Measurements from ENCODE around the gene FAM13B.
"Not testable (repeated sequence)": the region's sequence is repeated elsewhere in the genome, so short reads cannot be mapped to it uniquely, and the experiment has no call there.

FAM13B gene

DNA sequence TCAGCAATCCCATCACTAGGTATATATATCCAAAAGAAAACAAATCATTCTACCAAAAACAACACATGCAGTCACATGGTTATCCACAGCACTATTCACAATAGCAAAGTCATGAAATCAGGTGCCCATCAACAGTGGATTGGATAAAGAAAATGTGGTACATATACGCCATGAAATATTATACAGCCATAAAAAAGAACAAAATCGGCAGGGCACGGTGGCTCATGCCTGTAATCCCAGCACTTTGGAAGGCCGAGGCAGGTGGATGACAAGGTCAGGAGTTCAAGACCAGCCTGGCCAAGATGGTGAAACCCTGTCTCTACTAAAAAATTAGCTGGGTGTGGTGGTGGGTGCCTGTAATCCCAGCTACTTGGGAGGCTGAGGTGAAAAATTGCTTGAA lies 88.6 kb downstream of the FAM13B start:
- H3K4me3 ChIP-seq (ENCODE audit: insufficient read depth, low read depth, low read length, poor library complexity, severe bottlenecking); H3K9me3 ChIP-seq (ENCODE audit: control insufficient read depth, low read length); H3K4me1 ChIP-seq (ENCODE audit: control insufficient read depth, insufficient read depth, low read length, poor library complexity, severe bottlenecking); H3K27ac ChIP-seq (ENCODE audit: insufficient read depth, low read length, poor library complexity, severe bottlenecking); DNase-seq; H3K27me3 ChIP-seq (replicated peaks; ENCODE audit: control insufficient read depth, insufficient read depth, low read length, poor library complexity, severe bottlenecking): not testable (repeated sequence)
- H3K36me3 ChIP-seq (ENCODE audit: control insufficient read depth, insufficient read depth, low read length), result peaks cover 96% of the 10 kb centered on the region

DNA sequence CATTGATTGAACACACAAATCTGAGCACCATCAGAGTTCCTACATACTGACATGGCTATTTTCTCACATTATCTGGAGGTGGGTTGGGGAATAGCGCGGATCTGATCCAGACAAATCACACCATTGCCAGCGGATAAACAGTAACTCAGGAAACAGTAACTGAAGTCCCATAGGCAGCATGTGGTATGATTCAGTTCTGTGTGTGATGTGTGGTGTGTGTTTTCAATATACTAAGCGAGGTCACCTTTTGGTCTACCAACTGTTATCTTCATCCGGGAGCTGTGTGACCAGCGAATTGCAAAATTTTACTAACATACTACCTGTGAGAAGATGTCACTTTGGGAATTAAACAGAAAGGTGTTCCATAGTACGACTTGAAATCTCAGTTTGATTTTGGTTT lies 93.5 kb downstream of the FAM13B start:
- H3K36me3 ChIP-seq (ENCODE audit: control insufficient read depth, insufficient read depth, low read length), result peaks cover 64% of the 10 kb centered on the region
- no peak overlapping the region for H3K27ac ChIP-seq (ENCODE audit: insufficient read depth, low read length, poor library complexity, severe bottlenecking)
- no peak overlapping the region for H3K4me3 ChIP-seq (ENCODE audit: insufficient read depth, low read depth, low read length, poor library complexity, severe bottlenecking)
- H3K27me3 ChIP-seq (replicated peaks; ENCODE audit: control insufficient read depth, insufficient read depth, low read length, poor library complexity, severe bottlenecking), result no peaks in the 10 kb centered on the region
- no peaks in the 10 kb centered on the region for H3K9me3 ChIP-seq (ENCODE audit: control insufficient read depth, low read length)
- no peaks in the 10 kb centered on the region for H3K4me1 ChIP-seq (ENCODE audit: control insufficient read depth, insufficient read depth, low read length, poor library complexity, severe bottlenecking)
- no peak for DNase-seq

DNA sequence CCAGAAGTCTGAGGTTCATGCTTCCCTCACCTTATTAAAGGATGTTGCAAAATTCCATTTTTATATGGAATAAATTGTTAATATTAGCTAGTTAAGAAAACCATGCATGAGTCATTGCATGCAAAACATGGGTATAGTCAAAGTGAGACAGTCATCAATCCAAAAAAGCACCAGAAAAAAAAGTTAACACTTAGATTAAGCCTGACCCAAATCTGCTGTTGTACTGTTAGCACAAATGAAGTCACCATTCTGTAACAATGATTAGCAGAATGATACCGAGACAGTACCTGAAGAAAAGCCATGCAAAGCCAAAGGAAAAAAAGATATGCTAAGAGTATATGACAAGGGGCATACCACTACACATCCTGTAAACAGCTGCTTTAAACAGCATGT lies 94.1 kb downstream of the FAM13B start:
- Histone ChIP-seq H3K4me3 (ENCODE audit: insufficient read depth, low read depth, low read length, poor library complexity, severe bottlenecking) (no peak overlapping the region), H3K4me1 (ENCODE audit: control insufficient read depth, insufficient read depth, low read length, poor library complexity, severe bottlenecking) (no peaks in the 10 kb centered on the region), H3K27me3 (replicated peaks; ENCODE audit: control insufficient read depth, insufficient read depth, low read length, poor library complexity, severe bottlenecking) (no peaks in the 10 kb centered on the region), H3K27ac (ENCODE audit: insufficient read depth, low read length, poor library complexity, severe bottlenecking) (no peak overlapping the region), H3K36me3 (ENCODE audit: control insufficient read depth, insufficient read depth, low read length) (peaks cover 58% of the 10 kb centered on the region), H3K9me3 (ENCODE audit: control insufficient read depth, low read length) (no peaks in the 10 kb centered on the region)
- DNase-seq, result no peak

DNA sequence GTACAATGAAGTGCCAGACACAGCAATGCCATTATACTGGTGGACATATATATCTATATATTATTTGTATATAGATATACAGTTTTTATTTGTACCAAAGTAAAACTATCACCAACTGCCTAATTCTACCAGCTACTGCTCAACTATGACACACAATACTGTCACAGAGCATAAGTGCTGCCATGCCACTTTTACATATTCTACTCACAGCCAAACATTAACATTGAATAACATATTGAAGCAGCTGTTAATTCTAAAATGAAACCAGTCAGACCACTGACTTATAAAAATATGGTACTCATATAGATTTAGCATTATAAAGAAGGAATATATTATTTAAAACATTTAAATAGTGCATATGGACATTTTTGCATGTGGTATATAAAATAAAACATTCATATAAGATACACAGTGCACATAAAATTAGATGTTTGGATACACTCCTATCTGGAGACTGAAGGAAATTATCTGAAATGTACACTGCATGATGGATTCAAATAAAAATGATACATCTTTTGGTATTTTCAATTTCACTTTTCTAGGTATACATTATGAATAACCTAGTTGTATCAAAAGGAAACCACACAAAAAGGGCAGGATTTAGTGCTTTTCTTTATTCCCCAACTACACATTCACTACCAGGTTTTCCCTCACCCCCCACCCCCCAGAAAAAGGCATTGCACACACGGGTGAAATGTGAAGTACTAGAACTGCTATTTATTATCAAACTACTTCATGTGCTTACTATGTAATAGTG lies 94.7 kb downstream of the FAM13B start:
- H3K36me3 ChIP-seq (ENCODE audit: control insufficient read depth, insufficient read depth, low read length), result peaks cover 54% of the 10 kb centered on the region

DNA sequence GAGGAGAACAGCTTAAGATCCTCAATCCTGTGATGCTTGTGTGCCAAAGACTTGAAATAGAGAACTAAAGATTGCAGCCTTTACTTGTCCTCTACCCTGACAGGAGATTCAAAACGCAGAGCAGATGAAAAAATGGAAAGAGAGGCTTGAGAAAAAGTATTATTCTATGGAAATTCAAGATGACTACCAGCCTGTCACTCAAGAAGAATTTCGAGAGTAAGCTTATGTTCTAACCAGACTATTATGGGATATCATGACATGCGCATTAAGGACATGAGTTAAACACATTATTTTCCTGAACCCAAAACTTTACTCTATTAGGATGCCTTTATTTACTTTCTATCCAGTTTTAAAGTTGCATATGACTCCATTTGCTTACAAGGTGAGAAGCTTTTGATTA lies 97.2 kb downstream of the FAM13B start:
- DNase-seq, result no peak

More for the DNA sequence above, 94.7 kb downstream of the FAM13B start:
- Histone ChIP-seq H3K27me3 (replicated peaks; ENCODE audit: control insufficient read depth, insufficient read depth, low read length, poor library complexity, severe bottlenecking) (no peaks in the 10 kb centered on the region), H3K4me1 (ENCODE audit: control insufficient read depth, insufficient read depth, low read length, poor library complexity, severe bottlenecking) (no peaks in the 10 kb centered on the region), H3K9me3 (ENCODE audit: control insufficient read depth, low read length) (no peaks in the 10 kb centered on the region), H3K4me3 (ENCODE audit: insufficient read depth, low read depth, low read length, poor library complexity, severe bottlenecking) (no peak overlapping the region), H3K27ac (ENCODE audit: insufficient read depth, low read length, poor library complexity, severe bottlenecking) (no peak overlapping the region)
- DNase-seq, result no peak

DNA sequence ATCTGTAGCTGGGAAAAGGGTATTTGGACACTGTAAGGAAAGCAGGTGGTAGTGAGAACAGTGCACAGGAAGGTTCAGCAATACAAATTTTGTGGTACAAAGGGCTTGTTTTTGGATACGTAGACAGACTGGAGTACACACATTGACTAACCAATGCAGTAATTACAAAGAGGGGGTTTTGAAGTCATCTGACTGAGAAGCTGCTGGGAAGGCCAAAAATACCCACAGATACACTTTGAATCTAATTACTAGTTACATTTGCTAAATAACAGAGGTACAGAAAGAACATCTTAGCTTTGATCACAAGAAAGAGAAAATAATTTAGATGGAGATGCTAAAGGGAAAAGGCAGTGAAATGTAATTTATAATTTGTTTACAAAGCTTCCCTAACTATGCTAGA lies 97.7 kb downstream of the FAM13B start:
- Histone ChIP-seq H3K9me3 (ENCODE audit: control insufficient read depth, low read length) (no peaks in the 10 kb centered on the region), H3K4me1 (ENCODE audit: control insufficient read depth, insufficient read depth, low read length, poor library complexity, severe bottlenecking) (no peaks in the 10 kb centered on the region), H3K27ac (ENCODE audit: insufficient read depth, low read length, poor library complexity, severe bottlenecking) (no peak overlapping the region), H3K36me3 (ENCODE audit: control insufficient read depth, insufficient read depth, low read length) (peaks cover 26% of the 10 kb centered on the region), H3K27me3 (replicated peaks; ENCODE audit: control insufficient read depth, insufficient read depth, low read length, poor library complexity, severe bottlenecking) (no peaks in the 10 kb centered on the region), H3K4me3 (ENCODE audit: insufficient read depth, low read depth, low read length, poor library complexity, severe bottlenecking) (no peak overlapping the region)
- DNase-seq, result no peak

More for the DNA sequence above, 97.2 kb downstream of the FAM13B start:
- Histone ChIP-seq H3K27ac (ENCODE audit: insufficient read depth, low read length, poor library complexity, severe bottlenecking) (no peak overlapping the region), H3K27me3 (replicated peaks; ENCODE audit: control insufficient read depth, insufficient read depth, low read length, poor library complexity, severe bottlenecking) (no peaks in the 10 kb centered on the region), H3K36me3 (ENCODE audit: control insufficient read depth, insufficient read depth, low read length) (peaks cover 31% of the 10 kb centered on the region), H3K9me3 (ENCODE audit: control insufficient read depth, low read length) (no peaks in the 10 kb centered on the region), H3K4me1 (ENCODE audit: control insufficient read depth, insufficient read depth, low read length, poor library complexity, severe bottlenecking) (no peaks in the 10 kb centered on the region), H3K4me3 (ENCODE audit: insufficient read depth, low read depth, low read length, poor library complexity, severe bottlenecking) (no peak overlapping the region)

DNA sequence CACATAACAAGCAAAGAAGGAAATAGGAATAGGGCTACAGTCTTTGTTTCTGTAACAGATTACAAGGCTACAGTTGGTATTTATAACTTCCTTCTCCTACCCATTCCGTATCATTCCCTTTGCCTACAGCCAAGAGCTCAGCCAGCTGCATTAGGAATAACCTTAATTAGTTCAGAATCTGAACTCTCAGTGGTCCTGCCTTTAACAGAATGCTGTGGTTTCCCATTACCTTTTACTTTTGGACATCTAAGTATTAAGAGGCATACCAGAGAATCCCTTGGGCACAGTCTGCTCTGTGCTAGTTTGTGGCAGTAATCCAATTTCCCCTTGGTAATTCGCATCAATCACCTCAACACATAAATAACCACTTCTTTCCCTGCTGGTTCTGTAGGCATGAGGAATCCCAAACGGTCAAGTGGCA lies 99.4 kb downstream of the FAM13B start:
- peaks cover 9% of the 10 kb centered on the region for H3K36me3 ChIP-seq (ENCODE audit: control insufficient read depth, insufficient read depth, low read length)
- no peak overlapping the region for H3K27ac ChIP-seq (ENCODE audit: insufficient read depth, low read length, poor library complexity, severe bottlenecking)
- H3K9me3 ChIP-seq (ENCODE audit: control insufficient read depth, low read length), result no peaks in the 10 kb centered on the region
- no peak overlapping the region for H3K4me3 ChIP-seq (ENCODE audit: insufficient read depth, low read depth, low read length, poor library complexity, severe bottlenecking)
- DNase-seq, result no peak
- no peaks in the 10 kb centered on the region for H3K27me3 ChIP-seq (replicated peaks; ENCODE audit: control insufficient read depth, insufficient read depth, low read length, poor library complexity, severe bottlenecking)
- no peaks in the 10 kb centered on the region for H3K4me1 ChIP-seq (ENCODE audit: control insufficient read depth, insufficient read depth, low read length, poor library complexity, severe bottlenecking)

DNA sequence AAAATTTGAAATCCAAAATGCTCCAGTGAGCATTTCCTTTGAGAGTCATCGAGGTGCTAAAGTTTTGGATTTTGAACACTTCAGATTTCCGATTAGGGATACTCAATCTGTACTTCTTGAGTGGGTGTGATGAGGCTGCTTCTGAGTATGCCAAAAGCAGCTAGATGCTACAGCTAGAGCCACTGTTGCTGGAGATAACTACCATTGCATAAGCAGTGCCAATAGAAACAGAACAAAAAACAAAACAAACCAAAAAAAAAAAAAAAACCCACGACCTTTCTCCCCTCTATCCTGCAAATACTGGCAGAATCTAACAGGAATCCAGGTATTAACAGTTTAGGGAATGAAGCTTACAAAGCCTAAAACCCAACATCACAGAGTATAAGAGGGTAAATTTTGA lies 100.1 kb downstream of the FAM13B start:
- H3K4me3 ChIP-seq (ENCODE audit: insufficient read depth, low read depth, low read length, poor library complexity, severe bottlenecking), result no peak overlapping the region
- no peak overlapping the region for H3K27ac ChIP-seq (ENCODE audit: insufficient read depth, low read length, poor library complexity, severe bottlenecking)
- no peaks in the 10 kb centered on the region for H3K4me1 ChIP-seq (ENCODE audit: control insufficient read depth, insufficient read depth, low read length, poor library complexity, severe bottlenecking)
- no peak for DNase-seq
- H3K9me3 ChIP-seq (ENCODE audit: control insufficient read depth, low read length), result no peaks in the 10 kb centered on the region
- peaks cover 3% of the 10 kb centered on the region for H3K36me3 ChIP-seq (ENCODE audit: control insufficient read depth, insufficient read depth, low read length)
- no peaks in the 10 kb centered on the region for H3K27me3 ChIP-seq (replicated peaks; ENCODE audit: control insufficient read depth, insufficient read depth, low read length, poor library complexity, severe bottlenecking)

DNA sequence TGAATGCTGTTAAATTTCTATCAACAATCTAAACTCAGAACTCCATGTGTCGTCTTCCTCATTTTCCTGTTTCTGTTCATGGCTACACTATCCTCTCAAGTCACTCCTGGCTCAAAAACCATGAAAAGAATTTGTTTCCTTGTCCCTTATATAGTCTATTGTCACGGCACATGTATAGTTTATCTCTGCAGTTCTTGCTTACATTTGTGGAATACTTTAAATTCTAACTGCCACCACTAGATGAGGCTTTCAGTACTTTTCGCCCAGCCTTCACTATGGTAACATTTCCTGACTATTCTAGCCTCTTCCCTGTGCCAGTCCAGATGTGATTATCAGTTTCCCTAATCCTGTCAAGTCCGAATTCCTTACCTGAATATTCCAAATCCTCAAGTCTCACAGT lies 109.0 kb downstream of the FAM13B start:
- Histone ChIP-seq H3K27me3 (replicated peaks; ENCODE audit: control insufficient read depth, insufficient read depth, low read length, poor library complexity, severe bottlenecking) (no peaks in the 10 kb centered on the region), H3K4me1 (ENCODE audit: control insufficient read depth, insufficient read depth, low read length, poor library complexity, severe bottlenecking) (no peaks in the 10 kb centered on the region), H3K27ac (ENCODE audit: insufficient read depth, low read length, poor library complexity, severe bottlenecking) (no peak overlapping the region), H3K9me3 (ENCODE audit: control insufficient read depth, low read length) (no peaks in the 10 kb centered on the region), H3K4me3 (ENCODE audit: insufficient read depth, low read depth, low read length, poor library complexity, severe bottlenecking) (no peak overlapping the region), H3K36me3 (ENCODE audit: control insufficient read depth, insufficient read depth, low read length) (no peaks in the 10 kb centered on the region)
- DNase-seq, result no peak

DNA sequence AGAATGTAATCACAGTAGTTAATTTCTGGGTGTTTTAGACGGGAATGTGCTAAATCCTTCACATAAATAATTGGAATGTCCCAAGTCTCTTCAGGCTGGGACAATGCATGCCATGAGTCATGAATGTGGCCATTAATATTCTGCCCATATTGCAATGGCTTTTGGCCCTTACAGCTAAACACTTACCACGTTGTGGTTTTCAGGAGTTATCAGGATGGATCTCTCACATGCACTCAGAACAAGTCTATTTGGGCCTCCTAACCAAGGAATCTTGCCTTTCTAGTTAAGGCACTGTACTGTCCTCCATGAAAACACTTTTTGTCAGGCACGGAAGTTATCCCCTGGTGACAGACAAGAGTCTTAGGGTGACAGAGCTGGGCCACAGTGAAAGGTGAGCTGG lies 110.9 kb downstream of the FAM13B start:
- no peak for DNase-seq
- Histone ChIP-seq H3K27ac (ENCODE audit: insufficient read depth, low read length, poor library complexity, severe bottlenecking) (no peak overlapping the region), H3K4me3 (ENCODE audit: insufficient read depth, low read depth, low read length, poor library complexity, severe bottlenecking) (no peak overlapping the region), H3K27me3 (replicated peaks; ENCODE audit: control insufficient read depth, insufficient read depth, low read length, poor library complexity, severe bottlenecking) (no peaks in the 10 kb centered on the region), H3K9me3 (ENCODE audit: control insufficient read depth, low read length) (no peaks in the 10 kb centered on the region), H3K4me1 (ENCODE audit: control insufficient read depth, insufficient read depth, low read length, poor library complexity, severe bottlenecking) (no peaks in the 10 kb centered on the region), H3K36me3 (ENCODE audit: control insufficient read depth, insufficient read depth, low read length) (no peaks in the 10 kb centered on the region)

All from effector memory CD4-positive, alpha-beta T cell (primary cell).